Hippocampal formation (tissue), 2 donors: Measurements from ENCODE around the gene NR2C1.
"Not testable (repeated sequence)": the region's sequence is repeated elsewhere in the genome, so short reads cannot be mapped to it uniquely, and the experiment has no call there.

Source experiments
- DNase-seq, 2 donors: peaks; one replicate each; lab custom pipeline; 2025; lab: John Stamatoyannopoulos, UW

Gene NR2C1

GRCh38 chr12:95003213-95003920 is 70.1 kb downstream of the NR2C1 start, which contains the start of gene NDUFA12:
NDUFA12 (minus strand) TSS chr12:95003697; CDS start chr12:95003680, 17 bp downstream.
- peak; percentile 91 to 93 for DNase-seq

GRCh38 chr12:95002754-95003153 is 70.7 kb downstream of the NR2C1 start:
- DNase-seq, result no peak

- DNase-seq, result no peak
Observed at GRCh38 chr12:94998326-94998725, 75.1 kb downstream of the NR2C1 start.

- DNase-seq, result no peak
Observed at GRCh38 chr12:94997726-94998125, 75.7 kb downstream of the NR2C1 start.

GRCh38 chr12:94997061-94997460 is 76.4 kb downstream of the NR2C1 start:
- no peak for DNase-seq

GRCh38 chr12:94994312-94994711 is 79.1 kb downstream of the NR2C1 start:
- no peak for DNase-seq

GRCh38 chr12:94993855-94994254 is 79.6 kb downstream of the NR2C1 start:
- DNase-seq, result not testable (repeated sequence)

- no peak for DNase-seq
Observed at GRCh38 chr12:94990222-94990621, 83.2 kb downstream of the NR2C1 start.

- DNase-seq, result no peak
Observed at GRCh38 chr12:94988471-94988870, 84.9 kb downstream of the NR2C1 start.

GRCh38 chr12:94987801-94988200 is 85.6 kb downstream of the NR2C1 start:
- DNase-seq, result no peak

- no peak for DNase-seq
Observed at GRCh38 chr12:94987076-94987669, 86.2 kb downstream of the NR2C1 start.

- not testable (repeated sequence) for DNase-seq
Observed at GRCh38 chr12:94985099-94985498, 88.3 kb downstream of the NR2C1 start.

GRCh38 chr12:94983321-94983720 is 90.1 kb downstream of the NR2C1 start:
- no peak for DNase-seq

- DNase-seq, result no peak
Observed at GRCh38 chr12:94982456-94982855, 91.0 kb downstream of the NR2C1 start.

- peak in 1 of 2 donors; percentile 44 for DNase-seq
Observed at GRCh38 chr12:94980577-94980976, 92.8 kb downstream of the NR2C1 start.

GRCh38 chr12:94979941-94980340 is 93.5 kb downstream of the NR2C1 start:
- DNase-seq, result no peak

GRCh38 chr12:94977766-94978468 is 95.5 kb downstream of the NR2C1 start:
- DNase-seq, result no peak

- no peak for DNase-seq
Observed at GRCh38 chr12:94973221-94973620, 100.2 kb downstream of the NR2C1 start.

GRCh38 chr12:94972795-94973194 is 100.6 kb downstream of the NR2C1 start:
- no peak for DNase-seq

- DNase-seq, result no peak
Observed at GRCh38 chr12:94971923-94972322, 101.5 kb downstream of the NR2C1 start.

- DNase-seq, result no peak
Observed at GRCh38 chr12:94970560-94970959, 102.9 kb downstream of the NR2C1 start.
